NCI-H1436 treated with DMSO at 0.1 percent for 48 hours (cell line): ENCODE results near the gene MYO15B.

Experiments
- DNase-seq: peaks from one replicate; lab custom pipeline; 2025; lab: John Stamatoyannopoulos, UW

MYO15B gene

DNA sequence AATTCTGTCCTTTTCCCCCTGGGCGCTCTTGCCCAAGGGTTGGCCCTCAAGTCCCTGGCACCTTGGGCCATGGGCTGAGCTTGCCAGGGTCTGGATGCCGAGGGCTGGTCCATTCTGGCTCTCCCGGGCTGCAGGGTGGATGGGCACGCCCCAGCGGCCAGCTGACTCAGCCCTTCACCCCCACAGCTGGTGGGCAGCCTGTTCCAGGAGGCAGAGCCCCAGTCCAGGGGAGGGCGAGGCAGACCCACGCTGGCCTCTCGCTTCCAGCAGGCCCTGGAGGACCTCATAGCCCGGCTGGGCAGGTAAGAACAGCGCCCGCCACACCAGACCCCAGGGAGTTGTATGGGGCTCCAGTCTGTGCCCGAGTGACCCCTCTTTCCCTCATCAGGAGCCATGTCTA is 15.0 kb downstream of the MYO15B start:
- no peak for DNase-seq

DNA sequence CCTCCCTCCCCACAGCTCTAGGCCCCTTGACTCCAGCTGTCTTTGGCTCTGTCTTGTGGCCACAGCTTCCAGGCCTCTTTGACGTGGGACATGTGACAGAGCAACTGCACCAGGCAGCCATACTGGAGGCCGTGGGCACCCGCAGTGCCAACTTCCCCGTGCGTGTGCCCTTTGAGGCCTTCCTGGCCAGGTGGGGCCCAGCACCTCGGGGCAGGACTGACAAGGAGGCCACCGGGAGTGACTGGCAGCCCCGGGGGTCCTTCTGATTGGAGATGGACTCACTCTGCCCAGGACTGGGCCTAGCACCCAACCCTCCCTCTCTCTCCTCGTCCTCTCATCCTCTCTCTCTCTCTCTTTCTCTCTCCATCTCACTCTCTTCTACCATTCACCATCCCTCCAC is 15.5 kb downstream of the MYO15B start:
- DNase-seq: no peak

GRCh38 chr17:75604034-75604695 is 16.6 kb downstream of the MYO15B start:
- no peak for DNase-seq

- no peak for DNase-seq
Measured at GRCh38 chr17:75605790-75606189, 18.2 kb downstream of the MYO15B start.

- DNase-seq: no peak
Measured at GRCh38 chr17:75607086-75607485, 19.5 kb downstream of the MYO15B start.

GRCh38 chr17:75610103-75610984 is 22.7 kb downstream of the MYO15B start:
- no peak for DNase-seq

GRCh38 chr17:75611851-75612429 is 24.3 kb downstream of the MYO15B start:
- no peak for DNase-seq

- no peak for DNase-seq
Measured at GRCh38 chr17:75612906-75613626, 25.5 kb downstream of the MYO15B start.

GRCh38 chr17:75614006-75614405 is 26.4 kb downstream of the MYO15B start:
- DNase-seq: no peak

- DNase-seq: no peak
Measured at GRCh38 chr17:75614556-75615270, 27.1 kb downstream of the MYO15B start.

DNA sequence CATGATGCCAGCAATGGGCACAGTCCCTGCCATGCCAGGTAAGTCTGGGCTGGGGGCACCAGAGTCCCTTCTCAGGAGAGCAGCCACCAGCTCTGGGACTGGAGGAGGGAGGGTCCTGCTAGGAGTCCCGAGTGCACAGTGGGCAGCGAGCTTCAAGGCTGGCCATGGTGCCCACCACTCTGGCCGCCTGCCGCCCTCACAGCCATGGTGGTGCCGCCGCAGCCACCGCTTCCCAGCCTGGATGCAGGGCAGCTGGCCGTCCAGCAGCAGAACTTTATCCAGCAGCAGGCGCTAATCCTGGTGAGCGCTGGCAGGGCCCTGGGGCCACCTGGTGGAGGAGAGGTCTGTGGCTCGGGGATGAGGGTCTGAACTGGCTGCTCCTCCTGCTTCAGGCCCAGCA is 27.7 kb downstream of the MYO15B start:
- no peak for DNase-seq

DNA sequence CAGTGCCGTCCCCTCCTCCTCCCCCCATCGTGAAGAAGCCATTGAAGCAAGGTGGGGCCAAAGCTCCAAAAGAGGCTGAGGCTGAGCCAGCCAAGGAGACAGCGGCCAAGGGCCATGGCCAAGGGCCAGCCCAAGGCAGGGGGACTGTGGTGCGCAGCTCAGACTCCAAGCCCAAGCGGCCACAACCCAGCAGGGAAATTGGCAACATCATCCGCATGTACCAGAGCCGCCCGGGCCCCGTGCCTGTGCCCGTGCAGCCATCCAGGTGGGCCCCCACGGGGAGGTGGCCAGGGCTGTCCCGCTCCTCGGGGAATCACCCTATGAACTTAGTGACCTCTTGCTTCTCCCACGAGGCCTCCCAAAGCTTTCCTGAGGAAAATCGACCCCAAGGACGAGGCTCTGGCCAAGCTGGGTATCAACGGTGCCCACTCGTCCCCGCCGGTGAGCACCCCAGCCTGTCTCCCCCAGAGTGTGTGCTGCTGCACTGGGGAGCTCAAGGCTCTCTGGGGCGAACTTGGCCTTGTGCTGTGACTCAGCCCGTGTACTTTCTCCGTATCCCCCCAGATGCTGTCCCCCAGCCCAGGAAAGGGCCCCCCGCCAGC is 29.0 kb downstream of the MYO15B start:
- no peak for DNase-seq

DNA sequence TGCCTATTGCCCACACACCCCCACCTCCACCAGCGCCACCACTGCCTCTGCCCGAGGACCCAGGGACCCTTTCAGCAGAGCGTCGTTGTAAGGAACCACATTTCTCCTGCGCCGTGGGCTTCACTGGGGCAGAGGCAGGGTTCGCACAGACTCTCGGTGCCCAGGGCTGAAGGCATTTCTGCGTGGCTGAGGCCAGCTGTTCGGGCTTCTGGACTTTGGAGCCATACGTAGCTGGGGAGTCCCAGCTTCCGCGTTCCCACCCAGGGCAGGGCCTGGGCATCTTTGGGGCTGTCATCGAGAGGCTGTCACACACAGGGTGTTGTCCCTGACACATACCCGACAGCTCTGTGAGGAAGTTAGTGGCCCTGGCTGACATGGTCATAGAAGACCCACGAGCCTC is 29.6 kb downstream of the MYO15B start:
- no peak for DNase-seq

DNA sequence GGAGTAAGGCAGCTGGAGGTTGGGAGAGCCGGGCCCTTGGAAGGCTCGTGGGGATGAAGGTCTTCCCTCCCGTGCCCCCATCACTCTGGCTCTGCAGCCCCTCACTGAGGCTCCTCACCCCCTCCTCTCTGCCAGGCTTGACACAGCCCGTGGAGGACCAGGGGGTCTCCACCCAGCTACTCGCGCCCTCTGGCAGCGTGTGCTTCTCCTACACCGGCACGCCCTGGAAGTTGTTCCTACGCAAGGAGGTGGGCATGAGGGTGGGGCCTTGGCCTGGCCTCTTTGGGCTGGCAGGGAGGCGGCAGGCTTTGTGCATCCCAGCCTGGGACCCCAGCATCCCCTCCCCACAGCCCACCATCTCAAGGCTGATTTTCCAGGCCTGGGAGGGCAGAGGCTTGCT is 30.1 kb downstream of the MYO15B start:
- no peak for DNase-seq

DNA sequence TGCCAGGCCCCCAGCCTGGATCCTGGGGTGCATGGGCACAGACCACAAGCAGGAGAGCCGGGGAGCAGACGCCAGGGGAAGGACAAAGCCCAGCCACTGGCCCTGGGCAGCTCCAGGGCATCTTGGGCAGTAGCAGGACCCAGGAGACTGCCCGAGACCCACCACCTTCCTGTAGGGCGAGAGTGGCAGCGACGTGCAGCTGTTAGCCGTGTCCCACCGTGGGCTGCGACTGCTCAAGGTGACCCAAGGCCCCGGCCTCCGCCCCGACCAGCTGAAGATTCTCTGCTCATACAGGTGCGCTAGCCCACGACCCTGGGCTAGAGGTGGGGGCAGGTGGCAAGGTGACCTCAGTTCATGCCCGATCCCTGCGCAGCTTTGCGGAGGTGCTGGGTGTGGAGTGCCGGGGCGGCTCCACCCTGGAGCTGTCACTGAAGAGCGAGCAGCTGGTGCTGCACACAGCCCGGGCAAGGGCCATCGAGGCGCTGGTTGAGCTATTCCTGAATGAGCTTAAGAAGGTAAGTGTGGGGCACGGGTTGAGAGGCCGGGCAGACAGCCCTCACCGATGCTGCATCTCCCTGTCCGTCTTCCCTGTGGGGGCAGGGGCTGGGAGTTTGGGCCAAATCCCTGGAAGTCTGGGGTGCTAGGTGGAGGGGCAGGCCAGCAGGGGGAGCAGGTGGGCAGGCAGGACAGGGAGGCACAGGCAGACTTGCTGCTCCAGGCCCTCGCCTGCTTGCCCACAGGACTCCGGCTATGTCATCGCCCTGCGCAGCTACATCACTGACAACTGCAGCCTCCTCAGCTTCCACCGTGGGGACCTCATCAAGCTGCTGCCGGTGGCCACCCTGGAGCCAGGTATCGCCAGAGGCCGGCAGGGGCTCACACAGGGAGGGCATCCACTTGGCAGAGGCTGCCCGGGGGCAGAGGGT is 32.2 kb downstream of the MYO15B start:
- DNase-seq: no peak

DNA sequence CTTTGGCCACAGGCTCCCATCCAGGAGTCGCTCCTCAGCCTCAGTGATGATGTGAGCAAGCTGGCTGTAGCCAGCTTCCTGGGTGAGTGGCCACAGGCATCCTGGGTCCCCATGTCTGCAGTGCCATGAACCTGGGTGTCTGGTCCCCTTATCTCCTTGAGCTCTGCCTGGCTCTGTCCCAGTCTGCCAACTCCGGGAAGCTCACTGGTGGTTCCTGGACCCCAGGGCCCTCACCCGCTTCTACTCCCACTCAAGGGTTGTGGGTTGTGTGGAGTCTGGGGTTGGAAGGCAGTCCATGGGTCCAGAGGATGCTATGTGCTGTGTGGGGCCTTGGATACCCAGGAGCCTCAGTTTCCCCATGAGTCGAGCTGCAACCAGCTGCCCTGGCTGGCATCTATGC is 33.9 kb downstream of the MYO15B start:
- DNase-seq: no peak

DNA sequence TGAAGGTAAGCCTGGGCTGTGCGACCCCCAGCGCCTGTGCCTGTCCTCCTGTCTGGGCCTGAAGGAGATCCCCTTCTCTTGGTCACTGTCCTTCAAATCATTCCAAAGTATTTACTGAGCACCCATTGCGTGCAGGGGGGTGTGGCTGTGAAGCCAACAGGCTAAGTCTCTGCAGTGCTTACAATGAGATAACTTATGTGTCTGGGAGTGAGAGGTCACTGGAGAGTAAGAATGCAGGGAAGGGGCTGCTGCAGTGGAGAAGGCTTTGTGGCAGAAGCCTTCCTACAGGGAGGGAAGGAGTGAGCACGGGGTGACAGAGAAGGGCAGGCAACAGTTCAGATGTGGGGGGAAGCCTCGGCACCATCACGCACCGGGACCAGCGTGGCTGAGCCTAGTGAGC is 34.5 kb downstream of the MYO15B start:
- DNase-seq: no peak

- no peak for DNase-seq
Measured at GRCh38 chr17:75622771-75623273, 35.2 kb downstream of the MYO15B start.

GRCh38 chr17:75623386-75623785 is 35.8 kb downstream of the MYO15B start:
- DNase-seq: no peak

DNA sequence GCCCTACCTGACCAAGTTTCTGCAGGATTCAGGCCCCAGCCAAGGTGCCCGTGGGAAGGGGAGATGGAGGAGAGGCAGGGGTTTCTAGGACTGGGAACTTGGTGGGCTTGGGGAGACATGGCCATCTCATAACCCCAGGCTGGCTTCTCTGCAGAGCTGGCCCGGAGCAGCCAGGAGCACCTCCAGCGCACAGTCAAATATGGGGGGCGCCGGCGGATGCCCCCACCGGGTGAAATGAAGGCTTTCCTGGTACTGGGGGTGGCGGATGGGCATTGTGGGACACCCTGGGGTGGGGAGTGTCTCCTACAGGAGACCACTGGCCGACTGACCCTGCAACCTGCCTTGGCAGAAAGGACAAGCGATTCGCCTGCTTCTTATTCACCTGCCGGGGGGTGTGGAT is 36.4 kb downstream of the MYO15B start:
- DNase-seq: no peak
